Endothelial cell of umbilical vein (primary cell): ENCODE measurements around the gene THSD7B.

Experiments used
- POLR2AphosphoS5 ChIP-seq: IDR thresholded peaks from 2 replicates; pipeline ENCODE4 v1.6.1; 2012; ENCODE audit warnings: low read depth, mild to moderate bottlenecking, control low read depth, low read length, moderate library complexity; ENCODE audit not compliant: insufficient read depth
- TF ChIP-seq, protein P1 (sequence below), 2 donors: IDR thresholded peaks; 1 replicate in 1 of 2; 2 replicates in 1 of 2; pipeline ENCODE4 v1.5.1; 2011; ENCODE audit warnings: low read length in 2 of 2, mild to moderate bottlenecking in 2 of 2, moderate library complexity in 2 of 2, control low read depth in 1 of 2, inconsistent platforms in 1 of 2, low read depth in 1 of 2; ENCODE audit not compliant: insufficient read depth in 1 of 2; ENCODE audit errors: extremely low read depth in 1 of 2

DNA sequence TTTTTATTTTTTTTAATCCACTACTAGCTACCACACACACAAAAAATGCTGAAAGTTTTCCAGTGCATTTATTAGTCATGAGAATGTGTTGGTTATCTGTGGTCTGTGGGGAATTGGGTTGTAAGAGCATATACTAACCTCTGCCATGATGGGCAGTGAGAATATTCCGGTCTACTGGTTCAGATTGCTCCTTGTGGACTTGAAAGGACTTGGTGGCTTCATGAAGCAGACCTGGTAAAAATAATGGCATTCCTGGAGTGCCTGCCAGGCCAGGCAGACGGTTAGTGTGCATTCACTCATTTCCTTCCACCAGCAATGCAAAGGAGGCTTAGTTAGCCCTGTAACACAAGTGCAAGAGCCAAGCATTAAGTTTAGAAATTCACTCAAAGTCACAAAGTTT lies 150.8 kb downstream of the THSD7B start:
- TF ChIP-seq, protein P1, sequence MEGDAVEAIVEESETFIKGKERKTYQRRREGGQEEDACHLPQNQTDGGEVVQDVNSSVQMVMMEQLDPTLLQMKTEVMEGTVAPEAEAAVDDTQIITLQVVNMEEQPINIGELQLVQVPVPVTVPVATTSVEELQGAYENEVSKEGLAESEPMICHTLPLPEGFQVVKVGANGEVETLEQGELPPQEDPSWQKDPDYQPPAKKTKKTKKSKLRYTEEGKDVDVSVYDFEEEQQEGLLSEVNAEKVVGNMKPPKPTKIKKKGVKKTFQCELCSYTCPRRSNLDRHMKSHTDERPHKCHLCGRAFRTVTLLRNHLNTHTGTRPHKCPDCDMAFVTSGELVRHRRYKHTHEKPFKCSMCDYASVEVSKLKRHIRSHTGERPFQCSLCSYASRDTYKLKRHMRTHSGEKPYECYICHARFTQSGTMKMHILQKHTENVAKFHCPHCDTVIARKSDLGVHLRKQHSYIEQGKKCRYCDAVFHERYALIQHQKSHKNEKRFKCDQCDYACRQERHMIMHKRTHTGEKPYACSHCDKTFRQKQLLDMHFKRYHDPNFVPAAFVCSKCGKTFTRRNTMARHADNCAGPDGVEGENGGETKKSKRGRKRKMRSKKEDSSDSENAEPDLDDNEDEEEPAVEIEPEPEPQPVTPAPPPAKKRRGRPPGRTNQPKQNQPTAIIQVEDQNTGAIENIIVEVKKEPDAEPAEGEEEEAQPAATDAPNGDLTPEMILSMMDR (IDR thresholded peaks at IDR 0.05; ENCODE audit: extremely low read depth in 1 of 2, insufficient read depth in 1 of 2, low read depth in 1 of 2, low read length in 2 of 2), result no peak
- TF ChIP-seq POLR2AphosphoS5, result no peak
